Liver (tissue), 9 donors: ENCODE measurements around the gene ENGASE. TPM values are rescaled to one million over a fixed set of nuclear protein-coding genes. Genes with fewer than 3 reads are reported as not detected.

Experiments
- DNase-seq: peaks from one replicate; pipeline ENCODE4 v3.0.0-alpha.2; 2017; ENCODE audit warnings: low spot score
- H3K27ac ChIP-seq, 2 donors: one replicate each; pipeline ENCODE4 v1.7.0; 2013; ENCODE audit warnings: inconsistent platforms in 2 of 2, low read length in 2 of 2, control low read depth in 1 of 2, low read depth in 1 of 2, mild to moderate bottlenecking in 1 of 2
- H3K27me3 ChIP-seq, 4 donors: one replicate each; pipeline versions ENCODE4 v1.6.1 to v1.7.0; 2013; ENCODE audit warnings: low read length in 3 of 4, inconsistent platforms in 1 of 4, mild to moderate bottlenecking in 1 of 4, moderate library complexity in 1 of 4; ENCODE audit not compliant: control insufficient read depth in 4 of 4, insufficient read depth in 4 of 4
- H3K36me3 ChIP-seq, 4 donors: one replicate each; pipeline versions ENCODE4 v1.6.1 to v1.7.0; 2013; ENCODE audit warnings: low read length in 3 of 4, mild to moderate bottlenecking in 3 of 4, low read depth in 1 of 4, moderate library complexity in 1 of 4; ENCODE audit not compliant: control insufficient read depth in 4 of 4, insufficient read depth in 3 of 4
- H3K4me1 ChIP-seq, 4 donors: one replicate each; pipeline versions ENCODE4 v1.6.1 to v1.7.0; 2013; ENCODE audit warnings: low read length in 3 of 4, mild to moderate bottlenecking in 3 of 4, moderate library complexity in 1 of 4; ENCODE audit not compliant: control insufficient read depth in 4 of 4, insufficient read depth in 4 of 4
- H3K4me3 ChIP-seq, 3 donors: one replicate each; pipeline versions ENCODE4 v1.6.1 to v1.7.0; 2013; ENCODE audit warnings: low read length in 3 of 3, control low read depth in 1 of 3, low read depth in 1 of 3, mild to moderate bottlenecking in 1 of 3
- H3K9ac ChIP-seq, 2 donors: one replicate each; pipeline ENCODE4 v1.7.0; 2013; ENCODE audit warnings: low read length in 2 of 2, mild to moderate bottlenecking in 2 of 2, moderate library complexity in 2 of 2, control low read depth in 1 of 2, low read depth in 1 of 2
- H3K9me3 ChIP-seq, 4 donors: one replicate each; pipeline versions ENCODE4 v1.6.1 to v1.7.0; 2013; ENCODE audit warnings: low read length in 3 of 4; ENCODE audit not compliant: control insufficient read depth in 4 of 4
- ATF3 ChIP-seq: IDR thresholded peaks from 2 replicates; pipeline ENCODE4 v1.6.1; 2016; ENCODE audit warnings: antibody characterized with exemption
- CTCF ChIP-seq: fragments of 150-350 bp; IDR thresholded peaks from 2 replicates; pipeline ENCODE4 v1.5.1; 2017; ENCODE audit warnings: improper control_type of control experiment, low read depth, low read length; ENCODE audit not compliant: missing input control
- EGR1 ChIP-seq, 2 donors: IDR thresholded peaks; 2 replicates each; pipeline ENCODE4 v1.6.1; 2016 to 2018; ENCODE audit warnings: antibody characterized with exemption in 2 of 2, low read depth in 2 of 2
- FOXA1 ChIP-seq: IDR thresholded peaks from 2 replicates; pipeline ENCODE4 v1.6.1; 2016; ENCODE audit warnings: antibody characterized with exemption
- FOXA2 ChIP-seq: IDR thresholded peaks from 2 replicates; pipeline ENCODE4 v1.6.1; 2016; ENCODE audit warnings: antibody characterized with exemption
- GABPA ChIP-seq, 2 donors: IDR thresholded peaks in 1 of 2; conservative IDR thresholded peaks in 1 of 2; 2 replicates each; pipeline ENCODE4 v1.6.1; 2016; ENCODE audit warnings: antibody characterized with exemption in 2 of 2, mild to moderate bottlenecking in 1 of 2, moderate library complexity in 1 of 2
- HNF4A ChIP-seq, 2 donors: conservative IDR thresholded peaks; 2 replicates each; pipeline ENCODE4 v1.6.1; 2016; ENCODE audit warnings: antibody characterized with exemption in 2 of 2, mild to moderate bottlenecking in 2 of 2
- HNF4G ChIP-seq: IDR thresholded peaks from 2 replicates; pipeline ENCODE4 v1.6.1; 2016; ENCODE audit warnings: antibody characterized with exemption
- JUND ChIP-seq, 2 donors: IDR thresholded peaks; 2 replicates each; pipeline ENCODE4 v1.6.1; 2016; ENCODE audit warnings: antibody characterized with exemption in 2 of 2
- MAX ChIP-seq: IDR thresholded peaks from 2 replicates; pipeline ENCODE4 v1.6.1; 2016; ENCODE audit warnings: antibody characterized with exemption
- NR2F2 ChIP-seq: IDR thresholded peaks from 2 replicates; pipeline ENCODE4 v1.6.1; 2016; ENCODE audit warnings: antibody characterized with exemption
- RAD21 ChIP-seq, 2 donors: IDR thresholded peaks; 2 replicates each; pipeline ENCODE4 v1.6.1; 2016; ENCODE audit warnings: antibody characterized with exemption in 2 of 2, mild to moderate bottlenecking in 2 of 2
- RXRA ChIP-seq, 2 donors: IDR thresholded peaks; 2 replicates each; pipeline ENCODE4 v1.6.1; 2017 to 2018; ENCODE audit warnings: antibody characterized with exemption in 2 of 2, mild to moderate bottlenecking in 1 of 2
- SP1 ChIP-seq: IDR thresholded peaks from 2 replicates; pipeline ENCODE4 v1.6.1; 2018; ENCODE audit warnings: antibody characterized with exemption, mild to moderate bottlenecking
- TAF1 ChIP-seq: conservative IDR thresholded peaks from 2 replicates; pipeline ENCODE4 v1.6.1; 2016; ENCODE audit warnings: antibody characterized with exemption, mild to moderate bottlenecking
- YY1 ChIP-seq: IDR thresholded peaks from 2 replicates; pipeline ENCODE4 v1.6.1; 2016; ENCODE audit warnings: antibody characterized with exemption, mild to moderate bottlenecking
- whole genome bisulfite sequencing: extraction: QIAGEN DNeasy Blood & Tissue Kit; methylation state at CpG from one replicate; pipeline ENCODE4 v1.1.7; 2013; 5-methylcytosine and 5-hydroxymethylcytosine counted together
- polyA plus RNA-seq, 2 donors: library from polyadenylated mRNA; stranded (reverse) in 1 of 2; unstranded in 1 of 2; fragments of 200-250 nt in 1 of 2; fragments of >200 nt in 1 of 2; fragmentation: Nextera tagmentation in 1 of 2; extraction: Ambion mirVana in 1 of 2; gene quantifications; one replicate each; pipeline versions ENCODE4 v1.2.1 to v1.2.3, GENCODE V29; 2013 to 2015
- total RNA-seq, 2 donors: library from RNA; depleted of rRNA; stranded (reverse); fragments of >200 nt; gene quantifications; one replicate each; pipeline ENCODE4 v1.2.3, GENCODE V29; 2014
- TF ChIP-seq, protein P1 (sequence below): IDR thresholded peaks from 2 replicates; pipeline ENCODE4 v1.6.1; 2016; ENCODE audit warnings: antibody characterized with exemption, mild to moderate bottlenecking
- TF ChIP-seq, protein P2 (sequence below): IDR thresholded peaks from 2 replicates; pipeline ENCODE4 v1.6.1; 2016; ENCODE audit warnings: antibody characterized with exemption
- donor health status: healthy.
- donor health status: healthy.
- donor health status: healthy.
- donor health status: healthy.
- donor health status: healthy.

Gene ENGASE
- total and polyA plus RNA-seq, 4 donors: 5.2 to 33.6 (median 7.8) TPM

DNA sequence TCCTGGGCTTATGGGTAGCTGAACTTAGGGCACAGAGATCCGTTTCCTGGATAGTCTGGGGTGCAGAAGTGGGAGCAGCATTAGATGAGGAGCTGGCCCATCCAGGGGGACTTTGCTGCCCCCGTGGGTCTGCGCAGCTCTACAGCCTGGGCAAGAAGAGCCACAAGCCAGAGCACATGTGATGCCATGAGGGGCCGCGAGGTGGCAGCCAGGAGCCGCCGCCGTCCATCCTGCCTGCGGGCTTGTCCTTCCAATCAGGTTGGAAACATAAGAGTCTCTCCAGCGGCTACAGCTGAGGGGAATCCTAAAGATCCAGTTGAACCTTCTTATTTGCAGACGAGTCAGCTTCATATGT is 28.8 kb upstream of the ENGASE start:
- Histone ChIP-seq H3K27ac (no peak overlapping the region), H3K36me3 (no peaks in the 10 kb centered on the region), H3K4me1 (no peaks in the 10 kb centered on the region), H3K9ac (no peak overlapping the region), H3K9me3 (no peaks in the 10 kb centered on the region), H3K27me3 (peaks cover 0 to 8% (median 1%) of the 10 kb centered on the region in 4 donors), H3K4me3 (no peak overlapping the region)
- no peak for TF ChIP-seq TAF1
- no peak for TF ChIP-seq HNF4A (conservative IDR thresholded peaks at IDR 0.05)
- TF ChIP-seq CTCF: peak; percentile 88
- no peak for TF ChIP-seq FOXA2
- TF ChIP-seq RAD21 (IDR thresholded peaks at IDR 0.05): peak; percentile 80 to 88
- peak; percentile 76 for DNase-seq
- WGBS: 1% methylated on average over 11 of the region's 11 CpGs

- Histone ChIP-seq H3K4me1 (no peaks in the 10 kb centered on the region), H3K9me3 (no peaks in the 10 kb centered on the region), H3K9ac (no peak overlapping the region), H3K4me3 (no peak overlapping the region), H3K27me3 (peaks cover 0 to 8% (median 1%) of the 10 kb centered on the region in 4 donors), H3K27ac (no peak overlapping the region), H3K36me3 (no peaks in the 10 kb centered on the region)
- no peak for DNase-seq
- TF ChIP-seq FOXA1: no peak
- no peak for TF ChIP-seq CTCF
- no peak for TF ChIP-seq MAX
- no peak for TF ChIP-seq HNF4A (conservative IDR thresholded peaks at IDR 0.05)
- TF ChIP-seq HNF4G: no peak
- no peak for TF ChIP-seq JUND (IDR thresholded peaks at IDR 0.05)
- no peak for TF ChIP-seq RXRA (IDR thresholded peaks at IDR 0.05)
- TF ChIP-seq NR2F2: no peak
- TF ChIP-seq YY1: no peak
- TF ChIP-seq TAF1: no peak
- TF ChIP-seq GABPA (IDR thresholded peaks at IDR 0.05 in 1 of 2, conservative IDR thresholded peaks at IDR 0.05 in 1 of 2): no peak
- no peak for TF ChIP-seq EGR1 (IDR thresholded peaks at IDR 0.05; ENCODE audit: low read depth in 2 of 2)
- no peak for TF ChIP-seq SP1
- no peak for TF ChIP-seq ATF3
- no peak for TF ChIP-seq FOXA2
- TF ChIP-seq RAD21 (IDR thresholded peaks at IDR 0.05): no peak
- TF ChIP-seq, protein P1, sequence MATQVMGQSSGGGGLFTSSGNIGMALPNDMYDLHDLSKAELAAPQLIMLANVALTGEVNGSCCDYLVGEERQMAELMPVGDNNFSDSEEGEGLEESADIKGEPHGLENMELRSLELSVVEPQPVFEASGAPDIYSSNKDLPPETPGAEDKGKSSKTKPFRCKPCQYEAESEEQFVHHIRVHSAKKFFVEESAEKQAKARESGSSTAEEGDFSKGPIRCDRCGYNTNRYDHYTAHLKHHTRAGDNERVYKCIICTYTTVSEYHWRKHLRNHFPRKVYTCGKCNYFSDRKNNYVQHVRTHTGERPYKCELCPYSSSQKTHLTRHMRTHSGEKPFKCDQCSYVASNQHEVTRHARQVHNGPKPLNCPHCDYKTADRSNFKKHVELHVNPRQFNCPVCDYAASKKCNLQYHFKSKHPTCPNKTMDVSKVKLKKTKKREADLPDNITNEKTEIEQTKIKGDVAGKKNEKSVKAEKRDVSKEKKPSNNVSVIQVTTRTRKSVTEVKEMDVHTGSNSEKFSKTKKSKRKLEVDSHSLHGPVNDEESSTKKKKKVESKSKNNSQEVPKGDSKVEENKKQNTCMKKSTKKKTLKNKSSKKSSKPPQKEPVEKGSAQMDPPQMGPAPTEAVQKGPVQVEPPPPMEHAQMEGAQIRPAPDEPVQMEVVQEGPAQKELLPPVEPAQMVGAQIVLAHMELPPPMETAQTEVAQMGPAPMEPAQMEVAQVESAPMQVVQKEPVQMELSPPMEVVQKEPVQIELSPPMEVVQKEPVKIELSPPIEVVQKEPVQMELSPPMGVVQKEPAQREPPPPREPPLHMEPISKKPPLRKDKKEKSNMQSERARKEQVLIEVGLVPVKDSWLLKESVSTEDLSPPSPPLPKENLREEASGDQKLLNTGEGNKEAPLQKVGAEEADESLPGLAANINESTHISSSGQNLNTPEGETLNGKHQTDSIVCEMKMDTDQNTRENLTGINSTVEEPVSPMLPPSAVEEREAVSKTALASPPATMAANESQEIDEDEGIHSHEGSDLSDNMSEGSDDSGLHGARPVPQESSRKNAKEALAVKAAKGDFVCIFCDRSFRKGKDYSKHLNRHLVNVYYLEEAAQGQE: no peak
- TF ChIP-seq, protein P2, sequence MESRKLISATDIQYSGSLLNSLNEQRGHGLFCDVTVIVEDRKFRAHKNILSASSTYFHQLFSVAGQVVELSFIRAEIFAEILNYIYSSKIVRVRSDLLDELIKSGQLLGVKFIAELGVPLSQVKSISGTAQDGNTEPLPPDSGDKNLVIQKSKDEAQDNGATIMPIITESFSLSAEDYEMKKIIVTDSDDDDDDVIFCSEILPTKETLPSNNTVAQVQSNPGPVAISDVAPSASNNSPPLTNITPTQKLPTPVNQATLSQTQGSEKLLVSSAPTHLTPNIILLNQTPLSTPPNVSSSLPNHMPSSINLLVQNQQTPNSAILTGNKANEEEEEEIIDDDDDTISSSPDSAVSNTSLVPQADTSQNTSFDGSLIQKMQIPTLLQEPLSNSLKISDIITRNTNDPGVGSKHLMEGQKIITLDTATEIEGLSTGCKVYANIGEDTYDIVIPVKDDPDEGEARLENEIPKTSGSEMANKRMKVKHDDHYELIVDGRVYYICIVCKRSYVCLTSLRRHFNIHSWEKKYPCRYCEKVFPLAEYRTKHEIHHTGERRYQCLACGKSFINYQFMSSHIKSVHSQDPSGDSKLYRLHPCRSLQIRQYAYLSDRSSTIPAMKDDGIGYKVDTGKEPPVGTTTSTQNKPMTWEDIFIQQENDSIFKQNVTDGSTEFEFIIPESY: no peak
- WGBS: 47% methylated on average over 25 of the region's 25 CpGs
Observed at GRCh38 chr17:79046197-79046915, 28.3 kb upstream of the ENGASE start.
